HG03520 (cell line): ENCODE measurements around the gene TESK2.
"Not testable (repeated sequence)": the region's sequence is repeated elsewhere in the genome, so short reads cannot be mapped to it uniquely, and the experiment has no call there.

Experiments
- ATAC-seq: cut with Tn5 transposase; IDR thresholded peaks from one replicate; pipeline ENCODE4 v1.9.1; 2021; ENCODE audit warnings: mild to moderate bottlenecking, moderate library complexity; ENCODE audit not compliant: unreplicated experiment

TESK2 gene

GRCh38 chr1:45510972-45511527 lies 20.1 kb upstream of the TESK2 start:
- no peak for ATAC-seq

GRCh38 chr1:45510036-45510971 lies 19.3 kb upstream of the TESK2 start:
- ATAC-seq = no peak

- no peak for ATAC-seq
These were observed 17.6 kb upstream of the TESK2 start for GRCh38 chr1:45508295-45509151.

- no peak for ATAC-seq
These were observed 16.9 kb upstream of the TESK2 start for GRCh38 chr1:45507893-45508292.

- ATAC-seq = no peak
These were observed 16.2 kb upstream of the TESK2 start for GRCh38 chr1:45507195-45507594.

GRCh38 chr1:45503462-45504360 lies 12.7 kb upstream of the TESK2 start:
- no peak for ATAC-seq

GRCh38 chr1:45501505-45501859 lies 10.5 kb upstream of the TESK2 start:
- no peak for ATAC-seq

- ATAC-seq = no peak
These were observed 8.4 kb upstream of the TESK2 start for GRCh38 chr1:45499415-45499769.

- ATAC-seq = no peak
These were observed 7.3 kb upstream of the TESK2 start for GRCh38 chr1:45498279-45498678.

GRCh38 chr1:45493116-45493697 lies 2.2 kb upstream of the TESK2 start:
- no peak for ATAC-seq

GRCh38 chr1:45492691-45493090 lies 1.7 kb upstream of the TESK2 start:
- ATAC-seq = no peak

GRCh38 chr1:45491487-45492260 lies 711 bp upstream of the TESK2 start:
- no peak for ATAC-seq

- ATAC-seq = no peak
These were observed 790 bp downstream of the TESK2 start for GRCh38 chr1:45490121-45490625.

GRCh38 chr1:45489379-45489778 lies 1.6 kb downstream of the TESK2 start:
- not testable (repeated sequence) for ATAC-seq

GRCh38 chr1:45488666-45489377 lies 2.1 kb downstream of the TESK2 start:
- ATAC-seq = no peak

- ATAC-seq = no peak
These were observed 5.0 kb downstream of the TESK2 start for GRCh38 chr1:45485949-45486348.

GRCh38 chr1:45479039-45479748 lies 11.8 kb downstream of the TESK2 start:
- ATAC-seq = no peak
